Right forelimb (tissue), 1 donor: ENCODE data around the gene EIF4A2.
A peak's percentile ranks its signal among the peaks of the same experiment; 100 is the strongest.
"Not testable (repeated sequence)": the region's sequence is repeated elsewhere in the genome, so short reads cannot be mapped to it uniquely, and the experiment has no call there.

Source experiments
- DNase-seq: peaks from one replicate; pipeline ENCODE4 v3.0.0-alpha.2; 2018

The EIF4A2 gene

DNA sequence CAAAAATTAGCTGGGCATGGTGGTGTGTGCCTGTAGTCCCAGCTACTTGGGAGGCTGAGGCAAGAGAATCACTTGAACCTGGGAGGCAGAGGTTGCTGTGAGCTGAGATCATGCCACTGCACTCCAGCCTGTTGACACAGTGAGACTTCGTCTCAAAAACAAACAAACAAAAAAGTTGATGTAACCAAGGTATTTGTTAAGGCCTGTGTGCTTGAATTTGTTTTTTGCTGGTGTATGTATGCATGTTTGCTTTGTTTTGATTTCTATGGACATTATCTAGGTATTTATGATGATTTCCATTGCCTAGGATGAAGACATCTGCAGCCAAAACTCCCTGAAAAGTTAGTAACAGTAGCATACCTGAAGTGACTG, 39.0 kb downstream of the EIF4A2 start:
- not testable (repeated sequence) for DNase-seq

DNA sequence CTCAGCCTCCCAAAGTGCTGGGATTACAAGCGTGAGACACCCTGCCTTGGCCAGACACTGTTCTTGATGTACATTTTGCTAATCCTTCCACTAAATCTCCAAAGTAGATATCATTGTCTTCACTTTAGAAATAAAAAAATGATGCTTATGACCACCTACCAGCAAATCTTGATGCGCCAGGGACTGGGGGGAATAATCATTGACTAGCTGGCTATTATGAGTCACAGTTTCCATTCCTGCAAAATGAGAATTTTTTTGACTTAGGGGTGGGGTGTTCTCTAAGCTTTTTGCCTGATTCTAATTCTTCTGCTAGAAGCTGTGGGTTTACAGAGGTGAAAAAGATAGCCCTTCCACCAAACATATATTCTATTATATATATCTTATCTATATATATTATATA, 40.0 kb downstream of the EIF4A2 start:
- DNase-seq = no peak

DNA sequence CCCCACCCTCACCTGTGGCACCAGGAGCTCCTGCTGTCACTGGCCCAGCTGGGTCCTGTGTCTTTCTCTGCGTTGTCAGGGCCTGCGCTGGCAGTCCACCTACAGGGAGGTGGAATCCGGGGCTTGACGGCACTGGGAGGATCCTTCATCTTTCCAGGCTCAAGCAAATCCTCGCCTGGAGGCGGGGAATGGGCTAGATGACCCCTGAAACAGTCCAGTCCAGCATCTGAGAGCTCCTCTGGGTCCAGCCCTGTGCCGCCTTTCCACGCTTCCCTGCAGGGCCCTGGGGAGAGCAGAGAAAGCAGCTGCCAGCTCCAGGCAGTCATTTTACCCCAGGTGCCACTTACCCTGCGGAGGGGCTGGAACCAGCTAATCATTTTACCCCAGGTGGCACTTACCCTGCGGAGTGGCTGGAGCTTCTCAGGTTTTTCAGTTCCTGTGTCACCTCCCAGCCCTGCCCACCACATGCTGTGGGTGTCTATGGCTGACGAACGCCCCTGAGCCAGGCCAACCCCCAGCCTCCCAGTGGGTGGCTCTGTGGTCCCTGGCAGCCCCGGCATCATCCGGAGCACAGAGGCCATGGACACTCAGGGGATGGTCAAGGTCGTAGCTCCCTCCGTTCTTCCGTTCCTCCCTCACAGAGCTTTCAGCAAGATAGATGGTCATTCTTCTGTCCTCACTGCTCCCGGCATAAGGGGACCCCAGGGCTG, 41.2 kb downstream of the EIF4A2 start:
- no peak for DNase-seq

DNA sequence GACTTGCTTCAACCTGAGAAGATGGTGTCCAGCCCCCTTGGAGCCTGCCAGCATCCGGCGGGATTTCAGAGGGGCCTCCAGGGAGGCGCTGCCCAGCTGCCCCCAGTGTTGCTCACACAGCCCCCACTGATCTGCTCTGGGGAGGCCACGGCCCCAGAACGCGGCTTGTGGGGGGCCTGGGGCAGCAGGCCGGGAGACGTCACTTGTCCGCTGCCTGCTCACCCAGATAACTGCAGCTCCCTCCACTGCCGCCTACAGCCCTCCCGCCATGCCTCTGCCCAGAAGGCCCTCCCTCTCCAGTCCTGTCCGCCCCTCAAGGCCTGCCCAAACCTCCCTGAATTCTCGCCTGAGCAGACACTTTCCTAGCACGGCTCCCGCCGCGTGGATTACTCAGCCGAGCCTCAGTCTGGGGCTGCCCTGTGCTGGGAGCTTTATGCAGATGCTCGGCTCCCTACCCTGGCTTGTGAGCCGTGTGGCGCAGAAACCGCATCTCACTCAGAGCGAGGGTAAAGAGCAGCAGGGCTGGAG, 42.0 kb downstream of the EIF4A2 start:
- no peak for DNase-seq

DNA sequence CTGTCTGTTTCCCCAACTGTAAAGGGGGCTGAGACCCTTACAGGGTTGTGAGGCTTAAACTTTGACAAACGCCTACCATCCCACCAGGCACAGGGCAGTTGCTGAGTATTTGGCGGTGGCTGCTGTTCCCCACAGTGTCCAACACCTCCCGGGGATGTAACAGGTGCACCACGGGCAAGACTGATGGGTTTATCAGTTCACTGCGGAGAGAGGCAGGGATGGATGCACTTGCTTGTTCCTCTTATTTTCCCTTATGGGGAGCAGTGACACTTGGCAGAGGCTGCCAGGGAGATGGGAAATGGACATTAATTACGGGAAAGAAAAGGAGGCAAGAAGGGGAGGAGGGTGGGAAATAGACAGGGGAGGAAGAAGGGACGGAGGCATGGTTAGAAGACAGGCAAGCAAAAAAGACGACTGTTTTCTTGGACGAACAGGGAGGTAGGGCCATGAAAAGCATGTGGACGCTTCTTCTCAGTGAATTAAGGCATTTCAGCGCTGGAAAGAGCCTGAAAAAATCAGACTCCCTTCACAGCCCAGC, 42.6 kb downstream of the EIF4A2 start:
- DNase-seq = no peak

DNA sequence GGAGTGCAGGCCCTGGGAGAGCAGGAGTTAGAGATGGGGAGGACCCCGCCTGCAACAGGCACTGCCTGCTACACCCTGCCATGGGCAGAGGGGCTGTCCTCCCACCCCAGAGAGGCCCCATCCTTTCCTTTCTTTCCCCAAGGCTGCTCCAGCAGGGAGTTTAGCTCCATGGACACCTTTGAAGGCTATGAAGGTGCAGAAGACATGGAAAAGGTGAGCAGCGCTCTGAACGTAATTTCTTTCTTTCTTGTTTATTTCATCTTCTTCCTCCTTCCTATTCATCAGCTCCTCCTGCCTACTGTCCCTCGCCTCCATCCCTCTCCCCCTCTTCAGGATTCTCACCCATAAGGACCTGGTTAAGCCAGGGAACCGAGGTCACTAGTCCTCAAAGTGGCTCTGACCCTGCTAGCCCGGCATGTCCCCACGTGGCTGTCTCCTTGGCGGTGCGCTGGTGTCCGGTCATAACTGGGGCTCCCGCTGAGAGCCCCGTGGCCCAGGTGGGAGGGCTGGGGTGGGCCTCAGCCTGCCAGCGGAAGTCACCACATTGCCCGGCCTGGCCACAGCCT, 43.1 kb downstream of the EIF4A2 start:
- DNase-seq = no peak

DNA sequence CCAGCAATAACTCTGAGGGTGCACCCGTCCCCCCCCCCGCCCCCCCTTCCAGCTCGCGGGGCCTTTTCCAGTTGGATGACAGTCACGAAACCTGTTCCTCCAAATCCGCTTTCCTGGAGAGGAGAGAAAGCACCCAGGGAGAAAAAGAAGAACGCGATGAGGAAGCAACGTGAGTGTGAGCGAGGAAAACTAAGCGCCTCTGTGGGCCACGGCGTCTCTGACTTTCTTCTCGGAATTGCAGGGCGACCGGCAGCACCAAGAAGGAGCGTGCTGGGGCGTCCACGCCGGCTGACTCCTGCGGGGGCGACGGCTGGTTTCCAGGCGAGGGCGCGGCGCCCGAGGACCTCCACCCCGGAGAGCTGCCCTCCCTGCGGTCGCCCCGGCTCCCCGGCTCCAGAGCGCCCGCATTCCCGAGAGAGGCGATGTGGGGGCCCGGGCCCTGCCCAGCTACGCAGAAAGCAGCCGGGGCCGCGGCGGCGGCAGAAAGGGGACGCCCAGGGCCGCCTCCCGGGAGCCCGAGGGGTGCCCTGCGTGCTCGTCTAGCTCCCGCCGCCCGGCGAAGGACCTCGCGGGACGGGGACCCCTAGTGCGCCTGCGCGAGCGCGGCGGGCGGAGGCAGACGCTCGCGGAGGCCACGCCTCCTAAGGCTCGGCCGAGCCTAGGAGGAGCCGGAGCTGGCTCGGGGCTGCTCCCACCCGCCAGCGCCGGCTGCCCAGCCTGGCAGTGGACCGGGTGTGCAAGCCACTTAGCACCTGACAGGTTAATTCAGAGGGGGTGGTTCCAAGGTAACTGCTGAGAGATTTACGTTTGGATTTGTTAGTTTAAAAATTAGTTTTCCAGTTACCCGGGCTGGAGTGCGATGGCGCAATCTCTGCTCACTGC, 43.8 kb downstream of the EIF4A2 start:
- DNase-seq = peak; percentile 84

DNA sequence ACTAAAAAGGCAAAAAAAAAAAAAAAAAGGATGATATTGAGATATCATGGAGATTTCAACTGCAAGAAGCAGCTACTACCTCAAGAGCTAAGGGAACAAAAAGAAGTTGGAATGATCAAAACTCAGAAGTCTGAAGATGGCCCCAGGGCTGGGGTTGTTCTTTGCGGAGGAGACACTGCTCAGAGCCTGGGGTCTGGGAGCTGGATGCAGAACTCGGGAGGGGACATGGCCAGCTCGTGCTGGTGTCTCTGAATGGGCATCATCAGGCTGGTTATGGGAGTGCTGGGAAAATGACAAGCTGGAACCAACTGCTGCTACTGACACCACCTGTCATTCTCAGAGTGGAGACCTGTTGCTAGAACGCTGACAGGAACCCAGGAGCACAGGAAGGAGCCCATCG, 45.0 kb downstream of the EIF4A2 start:
- DNase-seq = no peak

DNA sequence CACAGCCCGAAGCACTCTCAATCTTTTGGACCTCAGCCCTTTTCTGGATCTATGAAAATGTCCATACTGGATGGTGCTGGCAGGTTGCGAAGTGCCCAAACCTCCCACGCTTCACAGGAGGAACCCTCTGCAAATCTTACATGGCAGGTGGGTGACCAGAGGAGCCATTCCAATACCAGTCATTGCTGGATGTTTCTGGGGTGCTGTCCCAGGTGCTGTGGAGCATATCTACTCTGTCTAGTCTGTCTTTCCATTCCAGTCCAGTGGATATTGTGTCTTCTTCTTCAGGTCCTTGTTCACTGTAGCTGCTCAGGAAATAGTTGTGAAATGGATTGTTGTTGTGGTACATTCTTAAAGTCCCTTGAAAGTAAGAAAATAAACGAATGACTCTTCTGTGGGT, 48.4 kb downstream of the EIF4A2 start:
- DNase-seq = no peak

DNA sequence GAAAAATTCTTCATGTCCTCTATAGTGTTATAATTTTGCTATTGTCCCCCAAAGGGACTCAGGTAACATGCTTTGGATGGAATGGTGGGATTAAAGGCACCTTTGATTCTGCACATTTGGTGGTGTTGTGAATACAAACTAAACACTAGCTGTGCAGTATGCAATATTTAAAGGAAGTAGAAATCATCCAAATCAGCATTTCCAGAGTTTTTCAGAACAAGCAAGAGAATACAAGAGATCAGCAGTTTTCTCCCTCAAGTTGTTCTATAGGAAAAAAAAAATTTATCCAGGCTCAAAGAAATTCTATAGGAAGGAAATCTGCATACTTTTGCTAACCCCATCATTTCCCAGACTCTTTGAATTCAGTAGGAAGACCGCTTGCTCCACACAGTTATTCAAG, 48.9 kb downstream of the EIF4A2 start:
- DNase-seq = no peak
